Calu3 (cell line): ENCODE data around the gene SPDEF. TPM values are rescaled to one million over a fixed set of nuclear protein-coding genes. Genes with fewer than 3 reads are reported as not detected.

Experiments
- BruUV-seq: library from RNA; stranded (reverse); fragments of 400-500 nt; replicated peaks from 2 replicates; lab custom pipeline; 2021; lab: Mats Ljungman, UMichigan
- CTCF ChIA-PET: fragments of 300-600 bp; sonication (Branson Sonifier 250); formaldehyde crosslinking; loops from one replicate; lab custom pipeline; 2022; ENCODE audit warnings: antibody characterized with exemption; lab: Charles Lee
- DNase-seq: peaks from one replicate; pipeline ENCODE4 v3.0.0; 2022
- H3K27ac Mint-ChIP-seq: one replicate; pipeline ENCODE4 v1.8.0; 2022; ENCODE audit warnings: mixed read lengths; ENCODE audit not compliant: unreplicated experiment
- H3K27me3 Mint-ChIP-seq: one replicate; pipeline ENCODE4 v1.8.0; 2022; ENCODE audit warnings: mixed read lengths; ENCODE audit not compliant: unreplicated experiment
- H3K36me3 Mint-ChIP-seq: one replicate; pipeline ENCODE4 v1.8.0; 2022; ENCODE audit warnings: mild to moderate bottlenecking, moderate library complexity, mixed read lengths; ENCODE audit not compliant: insufficient read depth, unreplicated experiment
- H3K4me1 Mint-ChIP-seq: one replicate; pipeline ENCODE4 v1.8.0; 2022; ENCODE audit warnings: mild to moderate bottlenecking, low read depth, mixed read lengths; ENCODE audit not compliant: unreplicated experiment
- H3K4me3 Mint-ChIP-seq: one replicate; pipeline ENCODE4 v1.8.0; 2022; ENCODE audit warnings: mild to moderate bottlenecking, low read depth, moderate library complexity, mixed read lengths; ENCODE audit not compliant: unreplicated experiment
- H3K9me3 Mint-ChIP-seq: one replicate; pipeline ENCODE4 v1.8.0; 2022; ENCODE audit warnings: low read depth, mixed read lengths; ENCODE audit not compliant: unreplicated experiment
- CTCF ChIP-seq: fragments of 200-600 bp; IDR thresholded peaks from one replicate; pipeline ENCODE4 v1.8.0; 2022; ENCODE audit warnings: antibody characterized with exemption; ENCODE audit not compliant: unreplicated experiment
- intact Hi-C: fragments of 100-400 bp; cut with micrococcal nuclease; formaldehyde crosslinking; loops from one replicate; pipeline ENCODE4 v1.10.0; 2022; ENCODE audit not compliant: unreplicated experiment
- total RNA-seq: library from RNA; stranded (reverse); gene quantifications from 2 replicates; pipeline ENCODE4 v1.2.3, GENCODE V29; 2022

SPDEF gene
- total RNA-seq, 1 experiment from 2014 or later: 7.9 TPM

GRCh38 chr6:34580707-34581560 lies 24.8 kb upstream of the SPDEF start:
- H3K4me1 Mint-ChIP-seq: peaks cover 19% of the 10 kb centered on the region
- no peak for TF ChIP-seq CTCF
- H3K36me3 Mint-ChIP-seq: peaks cover 10% of the 10 kb centered on the region
- BruUV-seq: no TSS peak
- no peak overlapping the region for H3K4me3 Mint-ChIP-seq
- no peak overlapping the region for H3K27ac Mint-ChIP-seq
- no peak for DNase-seq
- CTCF ChIA-PET: interaction anchor here (0.5 to 1.1 kb wide), 3 partner anchors 19 to 156 kb away, joined by 3 read pairs; no protein-coding TSS in a partner anchor
- no peaks in the 10 kb centered on the region for H3K9me3 Mint-ChIP-seq
- intact Hi-C loops: no loop called here
- no peaks in the 10 kb centered on the region for H3K27me3 Mint-ChIP-seq

DNA sequence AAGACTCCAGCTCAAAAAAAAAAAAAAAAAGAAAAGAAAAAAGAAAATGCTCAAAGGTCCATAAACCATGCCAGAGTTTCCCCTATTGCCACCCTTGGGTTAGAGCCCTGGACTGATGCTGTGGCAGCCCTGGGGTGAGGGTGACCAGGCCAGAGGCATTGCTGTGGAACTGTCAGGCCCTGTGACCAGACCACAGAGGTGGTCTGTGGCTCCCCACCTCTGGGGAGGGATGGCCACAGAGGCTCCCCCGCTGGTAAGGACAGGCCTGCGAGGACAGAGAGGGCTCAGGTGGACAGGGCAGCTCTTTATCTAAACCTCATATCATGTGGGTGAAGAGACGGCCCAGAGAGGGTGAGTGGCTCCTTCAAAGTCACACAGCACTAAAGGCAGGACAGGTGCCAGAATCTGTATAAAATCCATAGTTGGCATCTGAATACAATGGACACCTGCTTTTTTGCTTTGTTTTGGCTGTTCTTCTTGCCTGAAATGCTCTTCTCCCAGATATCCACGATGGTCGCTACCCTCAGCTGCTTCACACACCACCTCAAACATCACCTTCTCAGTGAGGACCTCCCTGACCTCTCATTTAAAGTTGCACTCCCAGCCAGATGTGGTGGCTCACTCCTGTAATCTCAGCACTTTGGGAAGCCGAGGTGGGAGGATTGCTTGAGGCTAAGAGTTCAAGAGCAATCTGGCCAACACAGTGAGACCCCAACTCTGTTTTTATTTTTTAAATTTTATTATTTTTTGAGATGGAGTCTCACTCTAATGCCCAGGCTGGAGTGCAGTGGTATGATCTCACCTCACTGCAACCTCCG lies 22.5 kb upstream of the SPDEF start:
- no TSS peak for BruUV-seq
- DNase-seq: no peak
- Mint-ChIP-seq H3K27me3 (no peaks in the 10 kb centered on the region), H3K36me3 (peaks cover 22% of the 10 kb centered on the region), H3K4me3 (no peak overlapping the region), H3K27ac (no peak overlapping the region), H3K4me1 (peaks cover 6% of the 10 kb centered on the region), H3K9me3 (no peaks in the 10 kb centered on the region)
- CTCF ChIA-PET: interaction anchor here (0.6 kb wide), 1 partner anchor 523 kb away, joined by 3 read pairs; no protein-coding TSS in a partner anchor
- no peak for TF ChIP-seq CTCF
- intact Hi-C loops: no loop called here

DNA sequence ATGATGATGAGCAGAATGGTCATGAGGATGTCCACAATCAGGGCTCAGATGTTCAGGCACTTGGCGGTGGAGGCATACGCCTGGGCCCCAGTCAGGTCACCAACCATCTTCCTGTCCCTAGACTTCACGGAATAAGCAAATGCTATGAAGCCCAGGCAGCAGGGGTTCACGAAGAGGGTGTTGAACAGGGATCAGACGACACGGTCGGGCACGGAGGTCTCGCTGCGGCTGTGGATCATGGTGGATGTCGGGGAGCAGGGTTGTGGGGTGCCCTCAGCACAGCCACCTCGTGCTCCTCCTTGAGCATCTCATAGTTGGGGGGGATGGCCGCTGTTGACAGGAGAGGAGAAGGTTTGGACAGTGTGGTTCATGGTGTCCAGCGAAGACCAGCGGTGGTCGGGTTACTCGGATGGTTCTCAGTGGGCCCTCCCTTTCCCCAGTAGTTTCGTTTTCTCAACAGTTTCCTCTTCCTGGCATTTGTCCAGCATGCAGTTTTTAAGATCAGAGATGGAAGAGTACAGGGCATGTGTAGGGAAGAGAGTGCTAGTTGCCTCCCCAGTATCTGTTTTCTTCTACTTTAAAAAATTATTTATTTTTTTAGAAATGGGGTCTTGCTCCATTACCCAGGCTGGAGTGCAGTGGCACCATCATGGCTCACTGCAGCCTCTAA lies 20.3 kb upstream of the SPDEF start:
- no peaks in the 10 kb centered on the region for H3K9me3 Mint-ChIP-seq
- no peaks in the 10 kb centered on the region for H3K27me3 Mint-ChIP-seq
- DNase-seq: no peak
- no peak for TF ChIP-seq CTCF
- H3K4me3 Mint-ChIP-seq: no peak overlapping the region
- no TSS peak for BruUV-seq
- H3K36me3 Mint-ChIP-seq: peaks cover 21% of the 10 kb centered on the region
- H3K27ac Mint-ChIP-seq: no peak overlapping the region
- intact Hi-C loops: no loop called here
- CTCF ChIA-PET: interaction anchor here (0.6 to 1.3 kb wide), 4 partner anchors 22 to 89 kb away, joined by 5 to 6 read pairs (median 5); no protein-coding TSS in a partner anchor
- H3K4me1 Mint-ChIP-seq: peaks cover 6% of the 10 kb centered on the region

GRCh38 chr6:34575326-34575725 lies 19.2 kb upstream of the SPDEF start:
- Mint-ChIP-seq H3K4me1 (peaks cover 6% of the 10 kb centered on the region), H3K4me3 (no peak overlapping the region), H3K9me3 (no peaks in the 10 kb centered on the region), H3K27ac (no peak overlapping the region), H3K27me3 (no peaks in the 10 kb centered on the region), H3K36me3 (peaks cover 21% of the 10 kb centered on the region)
- CTCF ChIA-PET: interaction anchor here (0.9 to 1.3 kb wide), 2 partner anchors 21 to 34 kb away, joined by 5 to 6 read pairs; no protein-coding TSS in a partner anchor
- intact Hi-C loops: no loop called here
- TF ChIP-seq CTCF: no peak
- BruUV-seq: no TSS peak
- DNase-seq: no peak
